GM15510 (cell line): ENCODE measurements around the gene ETV3.

Experiments
- POLR2A ChIP-seq: IDR thresholded peaks from 3 replicates; pipeline ENCODE4 v1.6.1; 2011; ENCODE audit warnings: borderline replicate concordance; ENCODE audit not compliant: insufficient read length; ENCODE audit errors: extremely low read depth

The ETV3 gene

DNA sequence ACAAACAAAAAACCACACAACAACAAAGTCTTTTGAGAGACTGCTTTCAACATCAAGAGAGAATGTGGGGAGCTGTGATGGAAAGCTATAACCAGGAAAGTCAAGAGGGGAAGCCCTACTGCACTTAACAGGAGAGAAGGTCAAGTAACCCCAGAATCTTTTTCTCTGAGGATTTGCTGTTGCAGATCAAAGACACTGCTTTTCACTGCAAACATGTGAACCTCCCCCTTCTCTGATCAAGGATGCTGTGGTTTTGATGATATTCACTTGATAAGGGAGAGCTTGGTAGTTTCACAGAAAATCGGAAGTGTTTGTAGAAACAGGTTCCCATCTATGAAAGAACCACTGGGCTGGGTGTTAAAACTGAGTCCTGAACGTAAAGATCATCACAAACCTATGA lies 4.8 kb downstream of the ETV3 start:
- TF ChIP-seq POLR2A, result no peak

- no peak for TF ChIP-seq POLR2A
Measured at GRCh38 chr1:157132616-157133167, 5.5 kb downstream of the ETV3 start.

DNA sequence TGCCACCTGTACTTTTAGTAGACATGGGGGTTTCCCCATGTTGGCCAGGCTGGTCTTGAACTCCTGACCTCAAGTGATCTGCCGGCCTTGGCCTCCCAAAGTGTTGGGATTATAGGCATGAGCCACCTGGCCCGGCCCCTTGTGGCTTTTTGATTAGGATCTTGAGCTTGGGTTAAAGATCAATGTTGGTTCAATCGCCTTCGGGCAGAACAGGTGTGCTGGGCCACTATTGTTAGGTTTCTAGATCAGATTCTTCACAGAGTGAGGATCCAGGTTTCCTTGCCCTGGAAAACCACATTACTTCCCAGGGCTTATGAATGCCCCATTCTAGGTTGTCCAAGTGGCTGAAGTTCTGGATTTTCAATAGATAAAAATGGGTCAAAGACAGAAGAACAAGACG lies 6.1 kb downstream of the ETV3 start:
- TF ChIP-seq POLR2A, result no peak

GRCh38 chr1:157131281-157131680 lies 6.9 kb downstream of the ETV3 start:
- TF ChIP-seq POLR2A, result no peak

DNA sequence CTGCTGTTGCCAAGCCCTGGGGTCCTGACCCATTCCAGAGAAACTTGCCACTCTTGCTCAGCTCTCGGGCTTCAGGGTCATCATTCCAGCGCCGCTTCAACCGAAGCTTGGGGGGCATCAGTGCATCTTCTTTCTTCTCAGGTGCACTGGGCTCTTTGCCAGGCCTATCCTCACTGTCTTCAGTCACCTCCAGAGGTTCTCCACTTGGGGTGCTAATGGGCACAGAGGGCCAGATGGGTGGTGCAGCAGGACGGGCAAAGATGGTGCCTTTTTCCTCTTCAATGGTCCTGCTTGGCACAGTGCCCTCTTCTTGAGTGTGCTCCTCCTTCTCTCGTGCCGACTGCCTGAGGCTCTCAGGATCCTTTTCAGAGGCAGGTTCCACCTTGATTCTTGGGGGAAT lies 13.3 kb downstream of the ETV3 start:
- no peak for TF ChIP-seq POLR2A

- TF ChIP-seq POLR2A, result no peak
Measured at GRCh38 chr1:157119448-157119847, 18.7 kb downstream of the ETV3 start.

DNA sequence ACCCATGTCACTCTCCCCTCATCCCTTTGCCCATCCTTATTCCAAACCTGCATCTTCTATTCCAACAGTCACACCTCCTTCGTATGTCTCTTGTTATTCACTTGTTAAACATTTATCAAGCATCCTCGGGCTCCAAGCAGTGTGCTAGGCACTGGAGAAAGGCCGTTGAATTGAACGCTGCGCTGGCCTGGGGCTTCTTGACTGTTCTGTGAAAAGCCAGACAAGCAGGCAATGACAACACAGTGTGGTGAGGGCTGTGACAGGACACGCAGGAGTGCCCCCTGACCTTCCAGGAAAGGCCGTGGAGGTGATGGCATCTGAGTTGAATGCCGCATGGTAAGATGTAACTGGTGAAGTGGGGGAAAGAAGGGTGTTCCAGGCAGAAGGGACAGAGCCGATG lies 19.2 kb downstream of the ETV3 start:
- TF ChIP-seq POLR2A, result no peak

GRCh38 chr1:157117527-157118057 lies 20.6 kb downstream of the ETV3 start:
- no peak for TF ChIP-seq POLR2A

GRCh38 chr1:157116737-157117103 lies 21.5 kb downstream of the ETV3 start:
- TF ChIP-seq POLR2A, result no peak

- TF ChIP-seq POLR2A, result no peak
Measured at GRCh38 chr1:157115851-157116736, 22.1 kb downstream of the ETV3 start.

DNA sequence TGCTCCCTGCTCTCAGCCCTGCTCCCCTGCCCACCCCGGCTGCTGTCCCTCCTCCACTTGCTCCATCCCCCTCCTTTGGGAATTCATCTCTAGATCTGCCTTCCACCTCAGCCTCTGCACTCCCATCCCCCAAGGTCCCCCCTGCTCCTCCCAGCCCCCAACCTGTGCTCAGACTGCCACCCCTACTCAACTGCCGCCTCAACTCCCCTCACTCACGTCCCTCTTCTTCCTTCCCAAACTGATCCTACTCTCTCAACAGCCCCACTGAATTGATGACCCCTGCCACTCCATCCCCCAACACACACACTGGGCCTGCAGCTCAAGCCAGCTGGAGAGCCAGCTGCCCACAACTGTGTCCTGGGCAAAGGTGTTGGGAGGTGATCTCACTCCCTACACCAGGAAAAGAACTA lies 22.8 kb downstream of the ETV3 start:
- TF ChIP-seq POLR2A, result no peak

DNA sequence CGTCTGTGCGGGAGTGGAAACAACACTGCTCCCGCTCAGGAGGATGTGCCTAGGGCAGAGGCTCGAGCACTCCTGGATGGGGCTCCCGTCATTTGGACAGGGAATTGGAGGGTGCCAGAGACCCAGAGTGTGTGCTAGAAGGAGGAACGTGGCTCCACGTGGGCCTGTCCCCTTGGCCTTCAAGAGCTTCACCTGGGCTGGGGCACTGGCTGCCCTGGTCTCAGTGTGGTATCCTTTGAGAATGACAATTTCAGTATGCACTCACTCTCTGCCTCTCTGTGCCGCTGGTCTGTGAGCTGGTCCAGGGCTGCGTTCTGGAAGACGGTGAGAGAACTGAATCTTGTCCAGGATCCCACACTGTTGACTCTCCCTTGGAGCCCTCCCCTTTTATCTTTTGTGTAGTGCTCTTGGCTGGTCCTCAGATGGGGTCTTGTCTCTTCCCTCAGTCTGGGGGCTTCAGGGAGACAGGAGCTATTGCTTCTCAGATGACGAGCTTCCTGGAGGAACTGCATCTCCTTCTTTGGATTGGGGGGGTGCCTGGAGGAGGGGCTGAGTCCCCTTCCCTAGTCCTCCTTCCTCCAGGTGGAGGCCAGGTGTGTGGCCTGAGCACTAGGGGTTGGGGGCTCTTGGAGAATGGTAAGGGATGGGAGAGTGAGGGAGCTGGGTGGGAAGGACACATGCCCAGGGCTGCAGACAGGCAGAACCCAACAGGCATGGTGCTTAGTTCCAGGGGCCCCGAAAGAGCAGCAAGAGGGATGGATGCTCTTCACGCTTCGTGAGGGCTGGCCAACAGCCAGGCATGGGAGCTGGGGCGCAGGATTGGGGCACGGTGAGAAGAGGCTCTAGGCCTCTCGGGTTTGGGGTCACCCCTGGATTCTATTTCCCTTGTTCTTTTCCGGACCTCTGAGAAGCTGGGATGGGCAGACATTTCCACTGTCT lies 23.7 kb downstream of the ETV3 start:
- no peak for TF ChIP-seq POLR2A

DNA sequence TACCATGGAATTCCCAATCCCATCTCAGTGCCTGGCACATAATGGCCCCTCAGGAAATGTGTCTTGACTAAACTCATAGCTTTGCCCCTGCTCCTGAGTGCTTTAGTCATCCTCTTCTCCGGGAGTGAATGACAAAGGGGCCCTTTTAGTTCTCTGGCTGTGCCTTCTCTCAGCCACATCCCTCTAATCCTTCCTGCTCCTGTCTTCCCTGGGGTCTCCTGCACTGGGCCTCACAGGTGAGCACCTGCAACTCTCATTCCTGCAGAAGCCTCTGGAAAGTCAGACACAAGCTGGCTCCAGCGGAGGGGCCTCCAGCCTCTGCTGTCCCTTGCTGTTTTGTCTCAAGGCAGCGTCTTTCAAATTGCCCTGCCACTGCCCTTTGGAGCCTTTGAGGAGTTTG lies 24.6 kb downstream of the ETV3 start:
- no peak for TF ChIP-seq POLR2A

GRCh38 chr1:157113106-157113505 lies 25.1 kb downstream of the ETV3 start:
- no peak for TF ChIP-seq POLR2A

GRCh38 chr1:157112186-157112867 lies 25.9 kb downstream of the ETV3 start:
- no peak for TF ChIP-seq POLR2A

DNA sequence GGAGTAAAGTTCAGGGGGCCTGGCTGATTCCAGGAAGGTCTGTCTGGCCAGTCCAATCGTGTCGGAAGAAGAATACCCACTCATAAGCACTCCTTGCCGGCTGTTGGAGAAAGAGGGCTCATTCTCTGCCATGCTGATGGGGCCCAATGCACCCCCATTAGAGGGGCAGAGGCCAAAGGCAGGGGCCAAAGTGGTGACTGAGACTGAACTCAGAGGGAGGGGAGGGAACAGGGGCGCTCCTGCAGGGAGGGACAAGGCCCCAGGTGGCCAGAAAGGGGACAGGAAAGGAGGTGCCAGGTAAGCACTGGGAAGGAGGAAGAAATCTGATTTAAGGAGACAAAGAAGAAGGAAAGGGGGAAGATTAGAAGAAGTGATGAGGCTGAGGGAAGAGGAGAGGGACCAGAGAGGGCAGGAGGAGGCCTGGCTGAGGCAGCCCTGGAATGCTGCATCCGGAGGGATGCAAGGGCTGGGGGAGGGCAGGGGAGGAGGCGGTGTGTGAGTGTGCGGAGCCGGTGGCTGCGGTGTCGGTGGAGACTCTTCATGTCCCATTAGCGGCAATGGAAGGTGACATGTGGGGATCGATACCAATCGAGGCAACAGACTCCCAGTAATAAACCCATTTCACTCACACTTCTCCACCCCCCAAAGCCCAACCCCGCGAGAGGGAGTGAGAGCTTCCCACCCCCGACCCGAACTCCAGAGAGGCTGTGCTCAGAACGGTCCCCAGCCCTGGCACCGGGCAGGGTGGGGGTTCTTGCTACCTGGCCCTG lies 26.6 kb downstream of the ETV3 start:
- TF ChIP-seq POLR2A, result no peak
